GM19455 (cell line): ENCODE data around the gene SRMS.

ENCODE experiments used
- ATAC-seq: cut with Tn5 transposase; IDR thresholded peaks from one replicate; pipeline ENCODE4 v1.9.1; 2021; ENCODE audit not compliant: unreplicated experiment

Gene SRMS

GRCh38 chr20:63492518-63492917, 55.0 kb downstream of the SRMS start:
- ATAC-seq, result no peak

GRCh38 chr20:63491635-63492230, 55.8 kb downstream of the SRMS start:
- ATAC-seq, result no peak

- no peak for ATAC-seq
These were observed 56.5 kb downstream of the SRMS start for GRCh38 chr20:63491078-63491477.
